Gastroesophageal sphincter (tissue), 4 donors: ENCODE data around the gene TRAF2. TPM values are rescaled to one million over a fixed set of nuclear protein-coding genes. Genes with fewer than 3 reads are reported as not detected.
"Not testable (repeated sequence)": the region's sequence is repeated elsewhere in the genome, so short reads cannot be mapped to it uniquely, and the experiment has no call there.

Experiments
- ATAC-seq: fragments of 150-250 bp; one replicate; pipeline ENCODE4 v1.9.1; 2016; ENCODE audit warnings: mild to moderate bottlenecking, moderate library complexity
- H3K27ac ChIP-seq, 4 donors: fragments of 200-600 bp; sonication (generic) in 3 of 4; 1 replicate in 3 of 4; 2 replicates in 1 of 4; pipeline ENCODE4 v1.5.1; 2016 to 2019
- H3K27me3 ChIP-seq: fragments of 200-600 bp; sonication (generic); one replicate; pipeline ENCODE4 v1.5.1; 2019
- H3K36me3 ChIP-seq, 2 donors: fragments of 200-600 bp; sonication (generic); one replicate each; pipeline ENCODE4 v1.5.1; 2019; ENCODE audit warnings: control low read depth in 1 of 2
- H3K4me1 ChIP-seq, 3 donors: fragments of 200-600 bp; sonication (generic); 1 replicate in 2 of 3; 2 replicates in 1 of 3; pipeline ENCODE4 v1.5.1; 2016 to 2019; ENCODE audit warnings: control low read depth in 2 of 3
- H3K4me3 ChIP-seq, 2 donors: fragments of 200-600 bp; sonication (generic); one replicate each; pipeline ENCODE4 v1.5.1; 2019; ENCODE audit warnings: mild to moderate bottlenecking in 1 of 2, moderate library complexity in 1 of 2
- H3K9me3 ChIP-seq, 3 donors: fragments of 200-600 bp; sonication (generic); one replicate each; pipeline ENCODE4 v1.5.1; 2017 to 2019; ENCODE audit warnings: control low read depth in 2 of 3
- EP300 ChIP-seq: sonication (generic); formaldehyde crosslinking; IDR thresholded peaks from one replicate; pipeline ENCODE4 v1.6.1; 2017; ENCODE audit warnings: antibody characterized with exemption, mild to moderate bottlenecking
- POLR2A ChIP-seq, 2 donors: fragments of 450-650 bp; IDR thresholded peaks; one replicate each; pipeline ENCODE4 v1.6.1; 2017; ENCODE audit warnings: antibody characterized with exemption in 2 of 2, mild to moderate bottlenecking in 2 of 2, moderate library complexity in 1 of 2
- POLR2AphosphoS5 ChIP-seq: sonication (generic); formaldehyde crosslinking; IDR thresholded peaks from one replicate; pipeline ENCODE4 v1.6.1; 2017; ENCODE audit warnings: antibody characterized with exemption
- WGBS, 2 donors: methylation state at CpG; one replicate each; pipeline ENCODE4 v1.1.5; 2018; ENCODE audit warnings: low coverage in 1 of 2; 5-methylcytosine and 5-hydroxymethylcytosine counted together
- total RNA-seq, 4 donors: library from RNA; depleted of rRNA; stranded (reverse); fragments of >200 nt; gene quantifications; one replicate each; pipeline ENCODE4 v1.1.0, GENCODE V29; 2016
- TF ChIP-seq, protein P1 (sequence below), 4 experiments: fragments of 200-600 bp in 2 of 4; fragments of 450-650 bp in 2 of 4; sonication (generic) in 1 of 4; IDR thresholded peaks; one replicate each; pipeline ENCODE4 v1.5.1; 2017 to 2019; ENCODE audit warnings: antibody characterized with exemption in 4 of 4, mild to moderate bottlenecking in 2 of 4, moderate library complexity in 2 of 4

The TRAF2 gene
- total RNA-seq, 4 donors from 2014 or later, result 3.8 to 17.1 (median 11.1) TPM

DNA sequence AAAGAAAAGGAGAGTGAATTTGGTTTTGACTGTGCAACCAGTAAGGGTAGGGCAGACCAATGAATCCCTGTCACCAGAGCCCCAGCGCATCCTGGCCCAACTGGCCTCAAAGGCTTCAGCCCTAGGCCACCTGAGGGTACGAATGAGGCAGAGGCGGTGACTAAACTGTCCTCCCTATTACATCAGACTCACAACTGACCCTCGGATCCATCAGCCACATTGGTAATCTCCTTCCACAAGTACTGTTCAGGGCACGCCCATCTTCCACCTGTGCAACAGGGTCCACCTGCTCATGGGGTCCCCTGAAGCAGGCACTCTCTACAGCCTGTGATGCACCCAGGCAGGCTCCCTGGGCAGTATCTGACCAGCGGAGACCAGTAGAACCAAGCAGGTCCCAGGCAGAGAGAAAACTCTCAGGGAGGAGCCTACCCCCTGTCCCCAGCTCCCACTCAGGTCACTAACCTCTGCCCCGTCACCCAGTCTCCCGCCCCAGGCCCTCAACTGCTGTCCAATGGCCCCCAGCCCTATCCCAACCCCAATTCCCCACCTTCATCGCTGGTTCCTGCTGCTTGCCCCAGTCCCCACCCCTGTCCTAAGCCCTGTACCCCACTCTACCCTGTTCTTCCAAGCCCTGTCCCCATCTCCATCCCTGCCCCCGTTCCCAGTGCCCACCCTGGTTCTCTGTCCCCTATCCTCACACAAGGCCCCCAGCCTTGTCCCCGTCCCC is 21.1 kb upstream of the TRAF2 start:
- no peaks in the 10 kb centered on the region for H3K9me3 ChIP-seq
- H3K4me1 ChIP-seq, result peaks cover 3 to 32% (median 11%) of the 10 kb centered on the region in 3 donors
- peak overlapping the region; percentile 87 to 93 (median 92) for H3K27ac ChIP-seq
- no peaks in the 10 kb centered on the region for H3K27me3 ChIP-seq
- ATAC-seq, result no peak
- H3K36me3 ChIP-seq, result peaks cover 0 to 45% of the 10 kb centered on the region in 2 donors
- TF ChIP-seq EP300 (no peak), POLR2A (IDR thresholded peaks at IDR 0.05) (no peak), POLR2AphosphoS5 (no peak)
- TF ChIP-seq, protein P1, sequence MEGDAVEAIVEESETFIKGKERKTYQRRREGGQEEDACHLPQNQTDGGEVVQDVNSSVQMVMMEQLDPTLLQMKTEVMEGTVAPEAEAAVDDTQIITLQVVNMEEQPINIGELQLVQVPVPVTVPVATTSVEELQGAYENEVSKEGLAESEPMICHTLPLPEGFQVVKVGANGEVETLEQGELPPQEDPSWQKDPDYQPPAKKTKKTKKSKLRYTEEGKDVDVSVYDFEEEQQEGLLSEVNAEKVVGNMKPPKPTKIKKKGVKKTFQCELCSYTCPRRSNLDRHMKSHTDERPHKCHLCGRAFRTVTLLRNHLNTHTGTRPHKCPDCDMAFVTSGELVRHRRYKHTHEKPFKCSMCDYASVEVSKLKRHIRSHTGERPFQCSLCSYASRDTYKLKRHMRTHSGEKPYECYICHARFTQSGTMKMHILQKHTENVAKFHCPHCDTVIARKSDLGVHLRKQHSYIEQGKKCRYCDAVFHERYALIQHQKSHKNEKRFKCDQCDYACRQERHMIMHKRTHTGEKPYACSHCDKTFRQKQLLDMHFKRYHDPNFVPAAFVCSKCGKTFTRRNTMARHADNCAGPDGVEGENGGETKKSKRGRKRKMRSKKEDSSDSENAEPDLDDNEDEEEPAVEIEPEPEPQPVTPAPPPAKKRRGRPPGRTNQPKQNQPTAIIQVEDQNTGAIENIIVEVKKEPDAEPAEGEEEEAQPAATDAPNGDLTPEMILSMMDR (IDR thresholded peaks at IDR 0.05), result no peak
- 53 to 91% methylated on average over 4 to 7 of the region's 11 CpGs for WGBS, 2 donors
- peak overlapping the region; percentile 86 to 95 for H3K4me3 ChIP-seq

DNA sequence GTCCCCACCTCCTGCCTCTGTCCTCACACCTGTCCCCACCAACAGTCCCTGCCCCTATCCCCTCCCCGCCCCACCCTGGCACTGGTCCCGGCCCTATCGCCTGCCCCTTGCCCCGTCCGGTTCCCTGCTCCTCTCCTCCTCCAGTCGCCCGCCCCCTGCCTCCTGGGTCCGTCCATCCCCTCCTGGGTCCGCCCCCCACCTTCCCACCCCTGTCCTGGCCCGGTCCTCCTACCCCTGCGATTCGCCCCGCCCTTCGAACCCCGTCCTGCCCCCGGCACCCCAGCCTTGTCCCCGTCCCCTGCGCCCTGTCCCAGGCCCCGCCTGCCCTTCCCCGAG is 20.6 kb upstream of the TRAF2 start:
- no peak for TF ChIP-seq POLR2AphosphoS5
- no peak for TF ChIP-seq POLR2A (IDR thresholded peaks at IDR 0.05)
- TF ChIP-seq EP300, result no peak
- Histone ChIP-seq H3K27me3 (no peaks in the 10 kb centered on the region), H3K27ac (peak overlapping the region; percentile 87 to 93 (median 92)), H3K4me1 (peaks cover 3 to 32% (median 11%) of the 10 kb centered on the region in 3 donors), H3K4me3 (peak overlapping the region; percentile 86 to 95), H3K36me3 (peaks cover 0 to 40% of the 10 kb centered on the region in 2 donors), H3K9me3 (no peaks in the 10 kb centered on the region)
- WGBS, 2 donors, result 0% methylated on average over 2 of the region's 20 CpGs; no CpG with 5 or more reads in 1 of the 2 donors
- ATAC-seq, result peak; percentile 20

DNA sequence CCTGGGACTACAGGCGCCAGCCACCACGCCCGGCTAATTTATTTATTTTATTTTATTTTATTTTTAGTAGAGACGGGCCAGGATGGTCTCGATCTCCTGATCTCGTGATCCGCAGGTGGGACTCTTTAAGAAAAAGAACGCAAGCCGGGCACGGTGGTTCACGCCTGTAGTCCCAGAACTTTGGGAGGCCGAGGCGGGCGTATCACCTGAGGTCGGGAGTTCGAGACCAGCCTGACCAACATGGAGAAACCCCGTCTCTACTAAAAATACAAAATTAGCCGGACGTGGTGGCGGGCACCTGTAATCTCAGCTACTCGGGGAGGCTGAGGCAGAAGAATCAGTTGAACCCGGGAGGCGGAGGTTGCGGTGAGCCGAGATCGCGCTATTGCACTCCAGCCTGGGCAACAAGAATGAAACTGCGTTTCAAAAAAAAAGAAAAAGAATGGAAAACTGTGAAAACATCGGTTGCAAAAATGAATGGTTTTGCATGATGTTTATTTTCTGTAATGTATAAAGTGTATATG is 19.4 kb upstream of the TRAF2 start:
- peaks cover 3 to 32% (median 11%) of the 10 kb centered on the region in 3 donors for H3K4me1 ChIP-seq

DNA sequence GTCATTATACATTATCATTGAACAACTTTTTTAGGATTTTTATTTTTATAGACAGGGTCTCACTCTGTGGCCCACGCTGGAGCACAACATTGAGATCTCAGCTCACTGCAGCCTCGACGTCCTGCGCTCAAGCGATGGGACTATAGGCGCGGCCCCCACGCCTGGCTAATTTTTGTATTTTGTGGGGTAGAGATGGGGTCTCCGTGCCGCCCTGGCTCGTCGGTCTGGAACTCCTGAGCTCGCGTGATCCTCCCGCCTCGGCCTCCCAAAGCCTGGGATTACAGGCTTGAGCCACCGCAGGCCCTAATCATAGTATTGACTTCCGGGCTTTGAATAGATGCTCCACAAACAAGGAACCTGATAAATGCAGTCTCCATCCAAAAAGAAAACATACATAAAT is 18.8 kb upstream of the TRAF2 start:
- Histone ChIP-seq H3K4me1 (peaks cover 3 to 32% (median 11%) of the 10 kb centered on the region in 3 donors), H3K4me3 (no peak overlapping the region), H3K27ac (no peak overlapping the region), H3K36me3 (peaks cover 0 to 23% of the 10 kb centered on the region in 2 donors), H3K27me3 (no peaks in the 10 kb centered on the region), H3K9me3 (no peaks in the 10 kb centered on the region)
- ATAC-seq, result no peak
- WGBS, 2 donors, result 97 to 98% methylated on average over 7 to 10 of the region's 18 CpGs
- TF ChIP-seq, protein P1 (IDR thresholded peaks at IDR 0.05), result no peak
- TF ChIP-seq POLR2AphosphoS5 (no peak), EP300 (no peak), POLR2A (IDR thresholded peaks at IDR 0.05) (no peak)

More for the DNA sequence above, 19.4 kb upstream of the TRAF2 start:
- peaks cover 0 to 28% of the 10 kb centered on the region in 2 donors for H3K36me3 ChIP-seq
- H3K27me3 ChIP-seq, H3K9me3 ChIP-seq, ATAC-seq: not testable (repeated sequence)
- 79 to 99% methylated on average over 8 to 16 of the region's 29 CpGs for WGBS, 2 donors
- peak overlapping the region in 3 of 4 donors; percentile 92 to 93 (median 93) for H3K27ac ChIP-seq
- H3K4me3 ChIP-seq, result peak overlapping the region; percentile 86 to 95

DNA sequence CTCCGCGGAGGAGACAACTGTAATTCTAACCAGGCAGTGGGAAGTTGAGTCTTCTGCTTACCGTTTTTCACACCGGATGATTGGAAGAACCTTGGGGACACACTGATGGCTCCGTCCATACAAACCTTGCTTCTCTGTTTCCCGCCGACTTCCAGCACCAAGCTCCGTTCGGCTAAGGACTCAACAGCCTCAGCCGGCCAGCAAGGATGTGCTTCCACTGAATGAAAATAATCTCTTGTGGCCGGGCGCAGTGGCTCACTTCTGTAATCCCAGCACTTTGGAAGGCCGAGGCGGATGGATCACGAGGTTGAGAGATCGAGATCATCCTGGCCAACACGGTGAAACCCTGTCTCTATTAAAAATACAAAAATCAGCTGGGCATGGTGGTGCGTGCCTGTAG is 18.4 kb upstream of the TRAF2 start:
- Histone ChIP-seq H3K9me3 (no peaks in the 10 kb centered on the region), H3K4me3 (no peak overlapping the region), H3K4me1 (peaks cover 3 to 32% (median 11%) of the 10 kb centered on the region in 3 donors), H3K27me3 (no peaks in the 10 kb centered on the region), H3K36me3 (peaks cover 0 to 18% of the 10 kb centered on the region in 2 donors), H3K27ac (no peak overlapping the region)
- WGBS, 2 donors, result 98% methylated on average over 16 of the region's 18 CpGs
- no peak for ATAC-seq
- TF ChIP-seq, protein P1 (IDR thresholded peaks at IDR 0.05), result no peak
- TF ChIP-seq EP300 (no peak), POLR2AphosphoS5 (no peak), POLR2A (IDR thresholded peaks at IDR 0.05) (no peak)

DNA sequence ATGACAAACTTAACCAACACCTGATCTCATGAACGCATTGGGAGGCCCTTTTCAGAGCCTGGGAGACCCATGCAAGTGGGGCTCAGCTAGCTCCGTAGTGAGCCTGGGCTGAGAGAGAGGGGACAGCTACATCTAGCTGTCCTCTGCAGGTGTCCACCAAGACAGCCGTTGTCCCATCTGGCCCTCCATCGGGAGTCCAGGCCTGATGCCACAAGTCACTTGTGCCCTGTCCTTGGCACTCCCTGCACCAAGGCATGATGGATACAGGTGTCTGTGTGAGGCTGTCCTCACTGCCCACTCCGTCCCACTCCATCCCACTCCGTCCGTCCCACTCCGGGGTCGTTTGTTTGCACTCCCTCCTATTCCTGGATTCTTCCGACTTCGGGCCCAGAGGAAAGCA is 17.7 kb upstream of the TRAF2 start:
- 66% methylated on average over 3 of the region's 11 CpGs; no CpG with 5 or more reads in 1 of the 2 donors for WGBS, 2 donors
- TF ChIP-seq EP300 (no peak), POLR2AphosphoS5 (no peak), POLR2A (IDR thresholded peaks at IDR 0.05) (no peak)
- TF ChIP-seq, protein P1 (IDR thresholded peaks at IDR 0.05), result no peak
- Histone ChIP-seq H3K36me3 (peaks cover 0 to 11% of the 10 kb centered on the region in 2 donors), H3K4me3 (no peak overlapping the region), H3K27ac (no peak overlapping the region), H3K4me1 (peaks cover 3 to 30% (median 11%) of the 10 kb centered on the region in 3 donors), H3K9me3 (no peaks in the 10 kb centered on the region), H3K27me3 (no peaks in the 10 kb centered on the region)
- ATAC-seq, result no peak

DNA sequence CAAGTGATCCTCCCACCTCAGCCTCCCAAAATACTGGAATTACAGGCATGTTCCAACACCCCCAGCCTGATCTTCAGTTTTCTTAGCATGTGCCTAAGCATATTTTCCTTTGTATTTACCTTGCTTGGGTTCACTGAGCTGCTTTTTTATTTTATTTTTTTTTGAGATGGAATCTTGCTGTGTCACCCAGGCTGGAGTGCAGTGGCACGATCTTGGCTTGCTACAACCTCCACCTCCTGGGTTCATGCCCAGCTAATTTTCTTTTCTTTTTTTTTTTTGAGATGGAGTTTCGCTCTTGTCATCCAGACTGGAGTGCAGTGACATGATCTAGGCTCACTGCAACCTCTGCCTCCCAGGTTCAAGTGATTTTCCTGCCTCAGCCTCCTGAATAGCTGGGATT is 16.7 kb upstream of the TRAF2 start:
- not testable (repeated sequence) for H3K27ac ChIP-seq, H3K4me3 ChIP-seq, H3K27me3 ChIP-seq, H3K9me3 ChIP-seq, H3K36me3 ChIP-seq, ATAC-seq
- WGBS, 2 donors, result 86 to 100% methylated on average over 1 to 2 of the region's 2 CpGs
- H3K4me1 ChIP-seq, result peaks cover 3 to 20% (median 11%) of the 10 kb centered on the region in 3 donors
